Hematopoietic multipotent progenitor cell (in vitro differentiated cells): ENCODE results near the gene MLANA. TPM values are rescaled to one million over a fixed set of nuclear protein-coding genes. Genes with fewer than 3 reads are reported as not detected.
"Not testable (repeated sequence)": the region's sequence is repeated elsewhere in the genome, so short reads cannot be mapped to it uniquely, and the experiment has no call there.

Experiments used
- DNase-seq, 3 donors: peaks; one replicate each; pipeline ENCODE4 v3.0.0-alpha.2; 2011 to 2015; ENCODE audit warnings: low read depth in 2 of 3, low spot score in 2 of 3
- total RNA-seq: library from RNA; depleted of rRNA; stranded (reverse); fragments of >200 nt; gene quantifications from one replicate; pipeline ENCODE4 v1.2.3, GENCODE V29; 2012

The MLANA gene
- total RNA-seq, 1 donor, result not detected

DNA sequence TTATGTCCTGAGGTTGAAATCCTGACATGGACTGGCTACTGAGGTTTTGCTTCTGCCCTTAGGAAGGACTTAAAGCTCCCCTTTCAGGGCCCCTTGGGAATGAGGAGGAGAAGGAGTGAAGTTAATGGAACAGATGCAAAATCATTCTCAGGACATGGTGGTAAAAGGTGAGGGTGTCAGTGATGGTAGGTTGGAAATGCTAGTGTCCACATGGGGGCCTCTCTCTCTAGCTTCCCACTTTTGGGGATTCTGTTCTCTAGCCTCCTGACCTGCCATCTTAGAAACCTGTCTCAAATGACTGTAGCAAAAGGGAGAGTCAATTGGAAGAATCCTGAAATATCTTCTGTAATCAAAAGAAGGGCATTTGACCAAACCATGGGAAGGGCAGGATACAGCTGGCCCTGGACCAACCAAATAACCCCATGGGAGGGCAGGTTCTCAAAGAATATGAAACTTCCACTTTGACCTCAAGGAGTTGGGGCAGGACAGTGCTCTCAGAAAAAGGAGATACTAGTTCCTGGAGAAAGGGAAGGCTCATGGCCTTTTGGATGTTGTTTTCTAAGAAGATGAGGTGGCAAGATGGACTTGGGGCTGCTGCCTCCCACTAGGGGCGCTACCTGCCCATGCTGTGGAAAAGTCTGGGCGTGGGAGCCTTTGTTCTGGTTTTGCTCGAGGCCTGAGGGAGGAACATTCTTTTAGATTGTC lies 21.2 kb upstream of the MLANA start:
- no peak for DNase-seq

DNA sequence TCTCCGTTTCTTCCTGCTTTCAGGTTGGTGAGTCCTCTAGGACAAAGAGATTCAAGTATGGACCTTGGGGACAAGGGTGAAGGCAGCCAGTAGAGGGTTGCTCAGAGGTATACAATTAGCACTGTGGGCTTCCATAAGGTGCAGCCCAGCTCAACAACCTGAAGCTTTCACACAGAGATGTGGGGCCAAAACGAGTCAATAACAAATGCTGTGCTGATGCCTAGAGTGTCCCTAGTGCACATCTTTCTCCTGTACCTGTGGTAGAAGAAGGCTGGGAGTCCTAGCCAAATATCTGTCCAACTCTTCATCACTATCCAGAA lies 20.7 kb upstream of the MLANA start:
- DNase-seq, result no peak

DNA sequence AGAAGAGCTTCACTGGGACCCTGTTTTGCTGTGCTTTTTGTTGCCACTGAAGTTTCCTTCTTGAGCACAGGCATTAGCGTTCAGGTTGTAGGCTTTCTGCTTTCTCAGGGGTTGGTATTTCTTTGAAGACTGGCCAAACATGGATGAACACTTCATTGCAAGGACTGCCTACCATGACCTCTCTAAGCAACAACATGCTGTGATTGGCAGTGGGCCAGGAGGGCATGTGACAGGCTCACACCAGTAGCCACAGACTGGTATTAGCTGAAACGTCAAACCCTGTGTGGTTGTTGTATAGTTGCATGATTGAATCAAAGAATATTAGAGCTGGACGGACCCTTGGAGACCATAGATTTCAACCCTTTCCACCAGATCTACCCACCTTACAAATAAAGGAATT lies 20.0 kb upstream of the MLANA start:
- no peak for DNase-seq

DNA sequence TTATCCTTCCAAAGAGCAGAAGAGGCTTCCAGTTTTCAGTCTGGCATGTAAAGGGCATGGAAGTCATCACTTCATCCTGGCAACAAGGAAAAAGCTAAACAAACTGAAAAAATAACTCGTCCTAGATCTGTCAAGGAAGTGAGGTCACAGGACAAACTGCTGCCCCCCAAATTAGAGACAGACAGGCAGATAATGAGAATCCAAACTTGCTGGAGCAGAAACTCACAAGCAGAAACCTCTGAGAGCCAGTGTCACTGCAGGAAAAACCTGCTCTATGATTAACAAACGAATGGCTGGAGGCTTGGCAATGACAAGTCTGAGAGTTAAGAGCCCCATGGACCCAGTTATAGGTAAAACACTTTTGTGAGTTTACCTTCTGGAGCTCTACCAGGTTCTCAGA lies 18.9 kb upstream of the MLANA start:
- DNase-seq, result no peak

DNA sequence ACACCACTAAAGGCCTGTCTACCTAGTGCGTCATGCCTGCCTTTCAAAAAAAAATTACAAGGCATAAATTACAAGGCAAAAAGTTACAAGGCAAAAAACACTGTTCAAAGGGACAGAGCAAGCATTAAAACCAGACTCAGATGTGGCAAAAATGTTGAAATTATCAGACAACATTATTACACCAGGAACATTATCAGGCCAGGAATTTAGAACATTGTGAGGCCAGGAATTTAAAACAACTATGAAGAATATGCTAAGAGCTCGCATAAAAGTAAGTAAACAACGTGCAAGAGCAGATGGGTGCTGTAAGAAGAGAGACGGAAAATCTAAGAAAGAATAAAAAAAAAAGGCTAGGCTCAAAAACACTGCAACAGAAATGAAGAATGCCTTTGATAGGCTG lies 18.2 kb upstream of the MLANA start:
- DNase-seq, result no peak

DNA sequence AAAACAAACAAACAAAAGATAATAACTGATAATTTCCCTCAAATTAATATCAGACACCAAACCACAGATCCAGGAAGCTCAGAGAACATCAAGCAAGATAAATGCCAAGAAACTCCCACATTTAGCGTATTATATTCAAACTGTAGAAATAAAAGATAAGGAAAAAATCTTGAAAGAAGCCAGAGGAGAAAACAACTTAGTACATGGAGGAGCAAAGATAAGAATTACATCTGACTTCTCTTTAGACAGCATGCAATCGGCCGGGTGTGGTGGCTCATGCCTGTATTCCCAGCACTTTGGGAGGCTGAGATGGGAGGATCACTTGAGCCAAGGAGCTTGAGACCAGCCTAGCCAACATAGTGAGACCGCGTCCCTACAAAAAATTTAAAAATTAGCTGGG lies 17.2 kb upstream of the MLANA start:
- no peak for DNase-seq

DNA sequence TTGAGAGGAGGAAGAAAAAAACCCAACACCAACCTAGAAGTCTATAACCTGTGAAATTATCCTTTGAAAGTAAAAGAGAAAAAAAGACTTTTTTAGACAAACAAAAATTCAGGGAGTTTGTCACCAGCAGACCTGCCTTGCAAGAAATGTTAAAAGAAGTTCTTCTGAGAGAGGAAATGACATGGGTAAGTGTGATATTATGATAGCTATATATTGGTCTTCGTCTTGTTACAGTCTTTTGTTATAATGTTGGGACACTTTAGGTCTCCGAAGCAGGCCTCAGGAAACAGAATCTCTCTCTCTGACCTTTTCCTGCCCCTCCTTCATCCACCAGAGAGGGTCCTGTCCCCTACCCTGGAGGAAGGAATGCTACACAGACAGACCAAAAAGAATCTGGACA lies 16.6 kb upstream of the MLANA start:
- DNase-seq, result no peak

GRCh38 chr9:5876026-5876425 lies 14.7 kb upstream of the MLANA start:
- no peak for DNase-seq

DNA sequence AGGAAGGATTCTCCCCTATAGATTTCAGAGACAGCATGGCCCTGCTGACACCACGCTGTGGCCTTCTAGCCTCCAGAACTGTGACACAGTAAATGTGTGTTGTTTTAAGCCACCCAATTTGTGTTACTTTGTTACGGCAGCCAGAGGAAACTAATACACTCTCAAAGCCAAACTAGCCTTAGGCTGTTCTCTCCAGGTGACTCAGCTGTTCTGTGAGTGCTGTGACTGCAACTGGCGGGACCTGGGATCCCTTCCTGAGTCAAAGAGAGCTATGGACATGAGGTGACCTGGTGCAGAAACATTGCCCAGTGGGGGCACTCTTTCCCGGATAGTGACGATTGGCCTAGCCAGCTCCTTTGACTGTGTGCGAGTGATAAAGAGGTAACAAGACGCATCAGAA lies 14.0 kb upstream of the MLANA start:
- no peak for DNase-seq

GRCh38 chr9:5879419-5880181 lies 11.1 kb upstream of the MLANA start:
- DNase-seq, result no peak

GRCh38 chr9:5882244-5883012 lies 8.3 kb upstream of the MLANA start:
- DNase-seq, result not testable (repeated sequence)

GRCh38 chr9:5884191-5884590 lies 6.5 kb upstream of the MLANA start:
- no peak for DNase-seq

DNA sequence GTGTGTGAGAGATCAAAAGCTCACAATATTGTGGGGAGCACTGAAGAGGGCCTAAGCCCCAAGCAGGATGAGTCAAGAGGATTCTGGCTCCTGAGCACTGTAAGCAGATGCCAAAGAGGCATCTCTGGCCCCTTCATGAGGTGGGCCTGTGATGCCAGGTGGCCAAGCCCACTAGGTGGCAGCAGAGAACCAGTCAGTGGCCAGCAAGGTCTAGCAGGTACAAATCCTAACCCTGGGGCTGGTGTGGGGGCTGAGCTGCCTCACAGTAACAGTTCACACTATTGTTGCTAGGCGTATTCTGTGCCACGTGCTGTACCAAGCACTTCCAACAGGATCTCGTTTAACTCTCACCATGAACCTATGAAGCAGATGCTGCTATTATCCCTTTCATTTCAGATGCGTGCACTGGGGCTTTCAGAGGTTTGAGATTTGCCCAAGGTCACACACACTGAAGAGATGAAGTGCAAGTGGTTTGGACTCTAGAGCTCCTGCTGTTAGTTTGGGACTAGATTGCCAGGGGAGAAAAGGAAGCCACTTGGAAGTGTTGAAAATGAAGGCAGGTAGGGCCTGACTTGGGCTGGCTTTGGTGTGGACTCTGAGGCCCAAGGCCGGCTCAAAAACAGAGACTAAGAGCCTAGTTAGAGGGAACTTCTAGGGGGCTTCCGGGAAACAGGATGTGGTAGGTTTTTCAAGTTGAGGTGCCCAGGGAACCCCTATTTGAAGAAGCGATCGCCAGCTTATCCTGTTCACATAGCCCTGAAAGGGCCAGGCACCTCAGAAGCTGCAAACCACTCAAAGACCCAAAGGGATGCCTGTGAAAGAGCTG lies 4.4 kb upstream of the MLANA start:
- peak; percentile 36 to 85 (median 72) for DNase-seq

DNA sequence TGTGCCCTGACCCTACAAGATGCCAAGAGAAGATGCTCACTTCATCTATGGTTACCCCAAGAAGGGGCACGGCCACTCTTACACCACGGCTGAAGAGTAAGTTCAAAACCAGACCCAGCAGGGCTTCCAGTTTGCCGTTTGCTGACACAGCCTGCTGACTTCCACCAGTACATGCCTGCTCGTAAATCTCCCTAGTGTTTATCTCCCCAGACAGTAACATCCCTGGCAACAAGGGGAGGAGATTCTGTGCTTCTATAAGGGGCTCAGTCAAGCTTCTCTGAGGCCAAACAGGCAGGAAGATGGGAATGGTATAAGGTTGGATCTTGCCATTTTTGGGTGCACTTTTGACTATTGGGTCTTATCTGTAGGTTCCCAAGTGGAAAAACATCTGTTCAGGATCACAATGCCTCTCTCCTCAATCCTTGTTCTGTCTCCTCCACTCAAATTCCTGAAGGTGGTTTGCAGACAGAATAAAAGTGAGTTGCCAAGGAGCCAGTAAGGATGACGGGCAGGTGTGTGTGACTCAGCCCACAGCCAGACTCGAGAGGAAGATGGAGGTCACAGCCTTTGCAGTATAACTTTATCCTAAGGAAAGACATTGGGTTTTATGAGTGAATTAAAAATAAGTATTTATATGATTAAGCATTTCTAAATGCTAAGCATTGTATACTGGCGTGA lies 1.9 kb downstream of the MLANA start:
- peak in 1 of 3 donors; percentile 48 for DNase-seq

- DNase-seq, result no peak
Observed at GRCh38 chr9:5893134-5893505, 2.4 kb downstream of the MLANA start.

DNA sequence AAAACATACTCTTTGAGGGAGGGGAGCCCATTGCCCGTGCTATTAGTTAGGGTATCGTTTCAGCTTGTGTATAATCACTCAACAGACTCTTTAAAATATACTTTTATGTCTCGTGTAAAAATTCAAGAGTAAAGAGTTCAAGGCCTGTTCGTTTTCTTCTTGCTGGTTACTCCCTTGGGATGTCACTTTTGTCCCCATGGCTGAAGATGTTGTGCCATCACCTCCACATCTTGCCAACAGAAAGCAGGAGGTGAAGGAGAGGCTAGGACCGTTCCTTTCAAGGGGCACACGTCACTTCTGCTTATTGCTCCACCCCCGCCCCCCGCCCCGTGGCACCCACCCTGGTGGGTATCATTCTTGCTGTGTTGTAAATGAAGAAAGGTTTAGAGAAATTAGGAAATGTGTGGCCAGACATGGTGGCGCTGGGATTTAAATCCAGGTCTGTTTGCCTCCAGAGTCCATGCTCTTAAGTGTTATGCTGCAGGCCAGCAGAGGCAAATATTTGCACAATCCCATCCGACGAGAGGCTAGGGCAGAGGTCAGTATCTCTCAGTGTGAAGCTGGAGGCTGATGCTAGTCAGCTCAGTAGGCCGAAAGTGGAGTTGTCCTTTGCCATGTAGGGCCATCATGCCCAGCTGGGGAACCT lies 3.0 kb downstream of the MLANA start:
- no peak for DNase-seq

DNA sequence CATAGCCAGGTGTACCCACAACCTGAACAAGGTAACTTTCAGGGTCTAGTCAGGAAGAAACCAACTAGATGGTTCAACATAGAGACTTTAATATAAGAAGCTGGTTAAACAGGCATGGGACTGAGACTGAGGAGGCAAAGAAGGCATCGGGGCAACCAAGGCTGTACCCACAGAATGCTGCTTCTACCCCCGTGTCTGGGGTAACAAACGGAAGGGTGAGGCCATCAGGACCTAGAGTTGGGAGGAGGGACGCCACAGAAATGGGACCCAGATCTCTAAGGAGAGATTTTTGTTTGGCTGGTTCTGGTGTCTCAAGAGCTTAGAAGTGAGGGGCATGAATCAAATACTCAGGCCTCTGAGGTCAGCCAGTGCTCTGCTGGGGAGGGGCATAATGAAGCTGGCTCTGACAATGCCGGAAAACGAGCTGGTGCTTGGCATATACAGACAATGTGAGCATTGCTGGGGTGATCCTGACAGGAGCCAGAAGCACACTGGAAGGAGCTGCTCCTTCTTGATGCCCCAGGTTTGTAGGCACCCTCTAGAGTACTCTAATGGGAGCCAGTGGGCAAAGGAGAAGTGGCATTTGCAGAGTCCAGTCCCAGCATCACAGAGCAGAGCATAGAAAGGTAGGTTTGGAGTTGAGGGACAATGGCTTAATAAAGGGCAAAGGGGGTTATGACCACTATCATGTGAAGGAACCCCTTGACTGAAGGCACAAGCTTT lies 3.7 kb downstream of the MLANA start:
- no peak for DNase-seq

- no peak for DNase-seq
Observed at GRCh38 chr9:5895782-5896181, 5.1 kb downstream of the MLANA start.

- no peak for DNase-seq
Observed at GRCh38 chr9:5896863-5897262, 6.2 kb downstream of the MLANA start.
